Heart right ventricle (tissue), 16 donors: ENCODE results near the gene TMEM167B. TPM values are rescaled to one million over a fixed set of nuclear protein-coding genes. Genes with fewer than 3 reads are reported as not detected.

Experiments
- ATAC-seq, 8 donors: fragments of 200-7000 bp; cut with Tn5 transposase; one replicate each; pipeline ENCODE4 v1.9.1; 2020; ENCODE audit warnings: mild to moderate bottlenecking in 8 of 8, moderate library complexity in 8 of 8, moderate number of reproducible peaks in 1 of 8
- DNase-seq, 2 donors: peaks; one replicate each; pipeline ENCODE4 v3.0.0-alpha.2; 2020
- H3K27ac ChIP-seq, 10 donors: fragments of 200-600 bp; sonication (generic) in 2 of 10; one replicate each; pipeline versions ENCODE4 v1.5.0 to v1.8.0; 2020 to 2022; ENCODE audit warnings: mild to moderate bottlenecking in 3 of 10
- H3K27me3 ChIP-seq, 7 donors: fragments of 200-600 bp; one replicate each; pipeline ENCODE4 v1.8.0; 2021 to 2022; ENCODE audit warnings: mild to moderate bottlenecking in 2 of 7
- H3K36me3 ChIP-seq, 9 donors: fragments of 200-600 bp; sonication (generic) in 1 of 9; one replicate each; pipeline versions ENCODE4 v1.5.0 to v1.8.0; 2020 to 2022; ENCODE audit warnings: mild to moderate bottlenecking in 2 of 9
- H3K4me1 ChIP-seq, 9 donors: fragments of 200-600 bp; sonication (generic) in 1 of 9; one replicate each; pipeline versions ENCODE4 v1.5.0 to v1.8.0; 2020 to 2022; ENCODE audit warnings: mild to moderate bottlenecking in 4 of 9
- H3K4me3 ChIP-seq, 10 donors: fragments of 200-600 bp; sonication (generic) in 2 of 10; one replicate each; pipeline versions ENCODE4 v1.5.0 to v1.8.0; 2020 to 2022; ENCODE audit warnings: mild to moderate bottlenecking in 7 of 10, moderate library complexity in 2 of 10
- H3K9me3 ChIP-seq, 11 donors: fragments of 200-600 bp in 10 of 11; sonication (generic) in 2 of 11; one replicate each; pipeline versions ENCODE4 v1.5.0 to v1.8.0; 2013 to 2022; ENCODE audit warnings: mild to moderate bottlenecking in 2 of 11, control low read depth in 1 of 11, moderate library complexity in 1 of 11
- WGBS, 2 donors: extraction: QIAGEN DNeasy Blood & Tissue Kit; methylation state at CpG; one replicate each; pipeline ENCODE4 v1.1.7; 2013; ENCODE audit warnings: inconsistent platforms in 1 of 2; 5-methylcytosine and 5-hydroxymethylcytosine counted together
- intact Hi-C, 10 donors: fragments of 100-400 bp; cut with DNase I; formaldehyde crosslinking; loops; one replicate each; pipeline versions ENCODE4 v1.11.1 to v1.14.2; 2022
- long read RNA-seq, 3 donors: library from polyadenylated mRNA; unstranded; transcript quantifications; one replicate each; pipeline ENCODE4 v2.0.0, GENCODE V29; 2020 to 2021
- polyA plus RNA-seq, 2 donors: library from polyadenylated mRNA; stranded (reverse); fragments of 200-250 nt; gene quantifications; one replicate each; pipeline ENCODE4 v1.2.3, GENCODE V29; 2013
- total RNA-seq, 10 donors: library from RNA; stranded (reverse); fragmentation: NEBNext Ultra II Directional in 3 of 10; extraction: Animal tissue kit (Norgen Biotek cat#: 25700) in 3 of 10; gene quantifications; one replicate each; pipeline versions ENCODE4 v1.2.1 to v1.2.4, GENCODE V29; 2021 to 2023
- TF ChIP-seq, protein P1 (sequence below), 9 donors: fragments of 200-600 bp; sonication (generic) in 2 of 9; IDR thresholded peaks; one replicate each; pipeline versions ENCODE4 v1.5.0 to v1.8.0; 2021 to 2022; ENCODE audit warnings: antibody characterized with exemption in 9 of 9, mild to moderate bottlenecking in 5 of 9, moderate library complexity in 1 of 9
- donor health status: Arrhythmogenic right ventricular cardiomyopathy.
- donor health status: ischemic (EF 13 %, LVEDD 7.1; RV severe dilation, severe dysfunction).
- donor health status: healthy with polysubstance abuse.
- donor health status: DM: no; HTN: yes; CAD: no.
- donor health status: DM: no; HTN: no; CAD: no.
- donor health status: ischemic (EF 25% LVEDD 6.9; RV normal size, moderate dysfunction).
- donor health status: ischemic (EF 25% LVEDD 5.7; RV mildly dilated, moderate dysfunction).
- donor health status: healthy.
- donor health status: DM: yes; HTN: yes; CAD: no.
- donor health status: Ischemic cardiomyopathy.
- donor health status: ischemic (EF 35%, LVEDD 5.7; RV mildly dilated, moderate dysfunction).
- donor health status: nonischemic (EF 11% LVEDD 7.7; RV severe dilation, severe dysfunction).
- donor health status: DM: yes; HTN: yes; CAD: no.
- donor health status: PGD.
- donor health status: ischemic (EF 29% LVEDD 5.4; RV normal size, mild dysfunction).
- donor health status: nonischemic (EF 23%, LVEDD 6.1; RV moderate dilation, normal function).

Gene TMEM167B
- 10 to 100 TPM; 27.5 to 52.9 (median 41.2) TPM for total RNA-seq
- polyA plus RNA-seq, result 10 to 100 TPM; 12.0 to 17.2 TPM
- long read RNA-seq, donor 1, transcript TMEM167B-201 (3 exons, 3,730 nt), result major isoform, 16 of 21 reads
- long read RNA-seq, donor 1, partial matches to known transcripts, result 1 of 21 reads
- long read RNA-seq, donor 1, other reads (novel, unspliced or antisense), result 4 of 21 reads
- long read RNA-seq, donor 2, transcript TMEM167B-201 (3 exons, 3,730 nt), result major isoform, 17 of 24 reads
- long read RNA-seq, donor 2, partial matches to known transcripts, result 0 of 24 reads
- long read RNA-seq, donor 2, other reads (novel, unspliced or antisense), result 7 of 24 reads
- long read RNA-seq, donor 3, transcript TMEM167B-201 (3 exons, 3,730 nt), result major isoform, 103 of 120 reads
- long read RNA-seq, donor 3, partial matches to known transcripts, result 1 of 120 reads
- long read RNA-seq, donor 3, other reads (novel, unspliced or antisense), result 12 of 120 reads

- TF ChIP-seq, protein P1, sequence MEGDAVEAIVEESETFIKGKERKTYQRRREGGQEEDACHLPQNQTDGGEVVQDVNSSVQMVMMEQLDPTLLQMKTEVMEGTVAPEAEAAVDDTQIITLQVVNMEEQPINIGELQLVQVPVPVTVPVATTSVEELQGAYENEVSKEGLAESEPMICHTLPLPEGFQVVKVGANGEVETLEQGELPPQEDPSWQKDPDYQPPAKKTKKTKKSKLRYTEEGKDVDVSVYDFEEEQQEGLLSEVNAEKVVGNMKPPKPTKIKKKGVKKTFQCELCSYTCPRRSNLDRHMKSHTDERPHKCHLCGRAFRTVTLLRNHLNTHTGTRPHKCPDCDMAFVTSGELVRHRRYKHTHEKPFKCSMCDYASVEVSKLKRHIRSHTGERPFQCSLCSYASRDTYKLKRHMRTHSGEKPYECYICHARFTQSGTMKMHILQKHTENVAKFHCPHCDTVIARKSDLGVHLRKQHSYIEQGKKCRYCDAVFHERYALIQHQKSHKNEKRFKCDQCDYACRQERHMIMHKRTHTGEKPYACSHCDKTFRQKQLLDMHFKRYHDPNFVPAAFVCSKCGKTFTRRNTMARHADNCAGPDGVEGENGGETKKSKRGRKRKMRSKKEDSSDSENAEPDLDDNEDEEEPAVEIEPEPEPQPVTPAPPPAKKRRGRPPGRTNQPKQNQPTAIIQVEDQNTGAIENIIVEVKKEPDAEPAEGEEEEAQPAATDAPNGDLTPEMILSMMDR (IDR thresholded peaks at IDR 0.05), result no peak
- Histone ChIP-seq H3K27ac (peak within 1 kb of the TSS; percentile 94 to 100 (median 98)), H3K36me3 (peaks cover 0 to 30% (median 15%) of the 10 kb centered on the region in 9 donors), H3K4me3 (peak within 1 kb of the TSS; percentile 64 to 89 (median 80)), H3K27me3 (no peaks in the 10 kb centered on the region), H3K9me3 (no peaks in the 10 kb centered on the region), H3K4me1 (peaks cover 6 to 58% (median 36%) of the 10 kb centered on the region in 9 donors)
- intact Hi-C loops, result loop anchor here in 4 of 10 donors (1.0 to 10.0 kb wide), 5 partner anchors 10 to 304 kb away; partner anchors contain the start of genes WDR47 (in 3 of the 4), SORT1 (in 1 of the 4) and TAF13 (in 1 of the 4)
- WGBS, 2 donors, result 1 to 6% methylated on average over 67 of the region's 67 CpGs
- peak; percentile 95 to 98 (median 96) for ATAC-seq
- peak; percentile 88 to 95 for DNase-seq
Observed at GRCh38 chr1:109090196-109091077, at the start of gene TMEM167B. Gene TMEM167B, plus strand, starts transcription at chr1:109090764. Its CDS starts 109 bp downstream, at chr1:109090873.

GRCh38 chr1:109040989-109041620, 49.5 kb upstream of the TMEM167B start:
- Histone ChIP-seq H3K27me3 (no peaks in the 10 kb centered on the region), H3K36me3 (no peaks in the 10 kb centered on the region), H3K9me3 (no peaks in the 10 kb centered on the region), H3K27ac (peak overlapping the region; percentile 54 to 93 (median 89)), H3K4me3 (peak overlapping the region; percentile 89 to 100 (median 96)), H3K4me1 (peaks cover 0 to 20% (median 13%) of the 10 kb centered on the region in 9 donors)
- ATAC-seq (peak; percentile 18 to 48 (median 34)), DNase-seq (peak; percentile 10 to 42)
- TF ChIP-seq, protein P1 (IDR thresholded peaks at IDR 0.05), result no peak
- intact Hi-C loops, result loop anchor here in 6 of 10 donors (5.0 to 10.0 kb wide), 5 partner anchors 36 to 64 kb away; partner anchors contain the start of genes TMEM167B (in 3 of the 6) and TAF13 (in 1 of the 6)
- WGBS, 2 donors, result 1% methylated on average over 44 of the region's 44 CpGs

DNA sequence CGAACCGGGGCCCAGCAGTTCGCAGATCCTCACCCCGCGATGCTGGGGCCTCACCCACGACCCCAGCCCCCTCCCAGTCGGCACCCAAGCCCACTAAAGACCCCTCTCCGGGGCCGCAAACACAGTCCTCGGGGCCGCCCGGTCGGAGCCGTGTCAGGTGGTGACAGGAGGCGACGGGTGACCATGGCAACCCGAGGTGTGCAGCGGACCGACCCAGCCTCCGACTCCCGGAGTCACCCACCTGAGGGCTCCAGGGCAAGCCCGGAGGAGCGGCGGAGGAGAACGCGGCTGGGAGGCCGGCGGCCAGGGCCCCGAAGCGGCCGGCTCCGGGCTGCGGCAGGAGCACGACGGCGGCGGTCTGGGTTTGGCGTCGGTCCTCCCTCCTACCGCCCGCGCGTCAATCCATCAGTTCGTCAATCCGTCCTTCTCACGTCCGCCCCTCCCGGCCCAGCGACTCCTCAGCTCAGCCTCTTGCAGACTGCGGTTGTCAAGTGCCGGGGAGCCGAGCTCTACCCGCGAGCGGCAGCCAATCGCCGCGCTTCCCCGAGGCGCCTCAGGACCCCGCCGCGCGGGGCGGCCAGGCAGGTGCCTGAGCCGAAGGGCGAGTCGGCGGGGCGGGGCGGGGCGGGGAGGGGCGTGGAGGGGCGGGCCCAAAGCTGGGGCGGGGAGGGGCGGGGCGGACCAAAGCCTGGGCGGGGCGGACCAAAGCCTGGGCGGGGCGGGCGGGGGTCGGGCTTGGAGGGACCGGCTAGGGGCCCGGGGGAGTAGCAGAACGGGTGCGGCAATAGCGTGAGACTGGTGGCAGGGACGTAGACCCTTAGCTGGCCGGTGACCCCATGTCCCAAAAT, 48.7 kb upstream of the TMEM167B start, which contains the start of gene WDR47:
Gene WDR47, minus strand, starts transcription at position 482 of the 848 bp plus-strand sequence. CDS start 18,590 bp downstream, outside the sequence.
- peak; percentile 97 to 99 (median 98) for ATAC-seq
- peaks cover 0 to 20% (median 13%) of the 10 kb centered on the region in 9 donors for H3K4me1 ChIP-seq
- intact Hi-C loops, result loop anchor here in 6 of 10 donors (1.0 to 10.0 kb wide), 6 partner anchors 35 to 70 kb away; partner anchors contain the start of genes TMEM167B (in 3 of the 6) and TAF13 (in 1 of the 6)
- DNase-seq, result peak; percentile 94 to 95
- H3K27ac ChIP-seq, result peak within 1 kb of the TSS; percentile 54 to 93 (median 89)
- peak within 1 kb of the TSS; percentile 89 to 100 (median 96) for H3K4me3 ChIP-seq
- no peaks in the 10 kb centered on the region for H3K36me3 ChIP-seq
- H3K27me3 ChIP-seq, result no peaks in the 10 kb centered on the region
- 1% methylated on average over 53 to 85 of the region's 90 CpGs for WGBS, 2 donors
- TF ChIP-seq, protein P1 (IDR thresholded peaks at IDR 0.05), result no peak
- no peaks in the 10 kb centered on the region for H3K9me3 ChIP-seq
